ENCODE data around the gene EGLN1. TPM values are rescaled to one million over a fixed set of nuclear protein-coding genes. Genes with fewer than 3 reads are reported as not detected.
"Not testable (repeated sequence)": the region's sequence is repeated elsewhere in the genome, so short reads cannot be mapped to it uniquely, and the experiment has no call there.

Gene EGLN1
- total RNA-seq, 3 donors from 2014 or later: 49.3 to 61.1 (median 55.0) TPM

DNA sequence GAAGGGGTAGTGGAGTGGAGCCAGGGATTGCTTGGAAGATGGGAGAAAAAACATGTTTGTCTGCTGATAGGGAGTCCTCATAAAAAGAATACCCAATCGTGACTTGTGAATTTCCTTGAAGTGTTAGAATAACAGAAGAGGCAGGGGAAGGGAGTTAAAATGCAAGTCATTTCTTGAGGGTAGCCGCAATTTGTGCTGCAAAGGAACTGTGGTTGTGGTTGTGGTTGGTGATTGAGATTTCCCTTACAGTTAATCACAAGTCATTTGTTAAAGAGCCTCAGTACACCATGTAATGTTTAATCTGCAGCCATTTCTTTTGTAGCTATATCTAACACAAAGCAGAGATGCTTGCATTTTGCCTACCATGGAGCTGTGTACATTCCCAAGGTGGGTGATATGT lies 38.5 kb upstream of the EGLN1 start:
- intact Hi-C loops (cut with DNase I, micrococcal nuclease): no loop called here
- TF ChIP-seq, protein P1, sequence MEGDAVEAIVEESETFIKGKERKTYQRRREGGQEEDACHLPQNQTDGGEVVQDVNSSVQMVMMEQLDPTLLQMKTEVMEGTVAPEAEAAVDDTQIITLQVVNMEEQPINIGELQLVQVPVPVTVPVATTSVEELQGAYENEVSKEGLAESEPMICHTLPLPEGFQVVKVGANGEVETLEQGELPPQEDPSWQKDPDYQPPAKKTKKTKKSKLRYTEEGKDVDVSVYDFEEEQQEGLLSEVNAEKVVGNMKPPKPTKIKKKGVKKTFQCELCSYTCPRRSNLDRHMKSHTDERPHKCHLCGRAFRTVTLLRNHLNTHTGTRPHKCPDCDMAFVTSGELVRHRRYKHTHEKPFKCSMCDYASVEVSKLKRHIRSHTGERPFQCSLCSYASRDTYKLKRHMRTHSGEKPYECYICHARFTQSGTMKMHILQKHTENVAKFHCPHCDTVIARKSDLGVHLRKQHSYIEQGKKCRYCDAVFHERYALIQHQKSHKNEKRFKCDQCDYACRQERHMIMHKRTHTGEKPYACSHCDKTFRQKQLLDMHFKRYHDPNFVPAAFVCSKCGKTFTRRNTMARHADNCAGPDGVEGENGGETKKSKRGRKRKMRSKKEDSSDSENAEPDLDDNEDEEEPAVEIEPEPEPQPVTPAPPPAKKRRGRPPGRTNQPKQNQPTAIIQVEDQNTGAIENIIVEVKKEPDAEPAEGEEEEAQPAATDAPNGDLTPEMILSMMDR (IDR thresholded peaks at IDR 0.05): no peak
- peak; percentile 54 for ATAC-seq
- H3K9me3 ChIP-seq: peaks cover 5% of the 10 kb centered on the region
- no peaks in the 10 kb centered on the region for H3K36me3 ChIP-seq (ENCODE audit: low read depth)
- no peaks in the 10 kb centered on the region for H3K4me1 ChIP-seq (ENCODE audit: low read depth)
- H3K4me3 ChIP-seq: no peak overlapping the region
- DNase-seq: peak in 1 of 3 donors; percentile 41

DNA sequence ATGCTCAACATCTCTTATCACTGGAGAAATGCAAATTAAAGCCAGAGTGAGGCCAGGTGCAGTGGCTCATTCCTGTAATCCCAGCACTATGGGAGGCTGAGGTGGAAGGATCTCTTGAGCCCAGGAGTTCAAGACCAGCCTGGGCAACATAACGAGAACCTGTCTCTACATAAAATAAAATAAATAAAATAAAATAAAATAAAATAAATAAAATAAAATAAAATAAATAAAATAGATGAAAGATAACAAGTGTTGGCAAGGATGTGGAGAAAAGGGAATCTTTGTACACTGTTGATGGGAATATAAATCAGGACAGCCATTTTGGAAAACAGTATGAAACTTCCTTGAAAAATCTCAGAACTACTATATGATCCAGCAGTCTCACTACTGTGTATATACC lies 37.4 kb upstream of the EGLN1 start:
- H3K36me3 ChIP-seq (ENCODE audit: low read depth); ATAC-seq; H3K9me3 ChIP-seq; H3K4me3 ChIP-seq; intact Hi-C loops (cut with DNase I, micrococcal nuclease); DNase-seq; H3K4me1 ChIP-seq (ENCODE audit: low read depth): not testable (repeated sequence)

DNA sequence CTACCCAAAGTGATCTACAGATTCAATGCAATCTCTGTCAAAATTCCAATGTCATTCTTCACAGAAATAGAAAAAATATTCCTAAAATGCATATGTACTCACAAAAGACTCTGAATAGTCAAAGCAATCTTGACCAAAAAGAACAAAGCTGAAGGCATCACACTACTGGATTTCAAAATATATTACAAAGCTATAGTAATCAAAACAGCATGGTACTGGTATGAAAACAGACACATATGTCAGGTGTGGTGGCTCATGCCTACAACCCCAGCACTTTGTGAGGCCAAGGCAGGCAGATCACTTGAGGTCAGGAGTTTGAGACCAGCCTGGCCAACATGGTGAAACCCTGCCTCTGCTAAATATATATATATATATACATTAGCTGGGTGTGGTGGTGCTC lies 35.9 kb upstream of the EGLN1 start:
- DNase-seq; ATAC-seq; intact Hi-C loops (cut with DNase I, micrococcal nuclease); H3K4me3 ChIP-seq; H3K36me3 ChIP-seq (ENCODE audit: low read depth); H3K9me3 ChIP-seq; H3K4me1 ChIP-seq (ENCODE audit: low read depth): not testable (repeated sequence)

DNA sequence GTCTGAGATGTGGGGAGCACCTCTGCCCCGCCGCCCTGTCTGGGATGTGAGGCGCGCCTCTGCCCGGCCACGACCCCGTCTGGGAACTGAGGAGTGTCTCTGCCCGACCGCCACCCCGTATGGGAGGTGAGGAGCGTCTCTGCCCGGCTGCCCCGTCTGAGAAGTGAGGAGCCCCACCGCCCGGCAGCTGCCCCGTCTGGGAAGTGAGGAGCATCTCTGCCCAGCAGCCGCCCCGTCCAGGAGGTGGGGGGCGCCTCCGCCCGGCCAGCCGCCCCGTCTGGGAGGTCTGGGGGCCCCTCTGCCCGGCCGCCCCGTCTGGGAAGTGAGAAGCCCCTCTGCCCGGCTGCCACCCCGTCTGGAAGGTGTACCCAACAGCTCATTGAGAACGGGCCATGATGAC lies 32.0 kb upstream of the EGLN1 start:
- H3K9me3 ChIP-seq; H3K4me3 ChIP-seq; intact Hi-C loops (cut with DNase I, micrococcal nuclease); ATAC-seq; DNase-seq; H3K36me3 ChIP-seq (ENCODE audit: low read depth); H3K4me1 ChIP-seq (ENCODE audit: low read depth): not testable (repeated sequence)

DNA sequence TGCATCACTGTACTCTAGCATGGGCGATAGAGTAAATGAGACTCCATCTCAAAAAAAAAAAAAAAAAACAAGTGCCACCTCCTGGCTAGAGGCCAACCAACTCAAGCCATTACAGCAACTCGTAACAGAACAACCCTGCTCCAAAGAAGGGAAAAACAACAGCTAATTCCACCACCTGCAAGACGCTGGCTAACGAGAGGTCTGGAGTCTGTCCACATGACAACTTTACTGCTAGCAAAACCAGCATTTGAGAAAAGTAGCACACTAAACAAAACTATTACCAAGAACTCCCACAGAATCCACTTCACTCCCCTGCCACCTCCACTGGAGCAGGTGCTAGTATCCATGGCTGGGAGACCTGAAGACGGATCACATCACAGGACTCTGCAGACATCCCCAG lies 24.1 kb upstream of the EGLN1 start:
- DNase-seq (no peak), ATAC-seq (no peak)
- Histone ChIP-seq H3K4me1 (ENCODE audit: low read depth) (no peaks in the 10 kb centered on the region), H3K36me3 (ENCODE audit: low read depth) (no peaks in the 10 kb centered on the region), H3K4me3 (no peak overlapping the region), H3K9me3 (no peaks in the 10 kb centered on the region)
- TF ChIP-seq, protein P1 (IDR thresholded peaks at IDR 0.05): no peak
- intact Hi-C loops (cut with DNase I, micrococcal nuclease): no loop called here

DNA sequence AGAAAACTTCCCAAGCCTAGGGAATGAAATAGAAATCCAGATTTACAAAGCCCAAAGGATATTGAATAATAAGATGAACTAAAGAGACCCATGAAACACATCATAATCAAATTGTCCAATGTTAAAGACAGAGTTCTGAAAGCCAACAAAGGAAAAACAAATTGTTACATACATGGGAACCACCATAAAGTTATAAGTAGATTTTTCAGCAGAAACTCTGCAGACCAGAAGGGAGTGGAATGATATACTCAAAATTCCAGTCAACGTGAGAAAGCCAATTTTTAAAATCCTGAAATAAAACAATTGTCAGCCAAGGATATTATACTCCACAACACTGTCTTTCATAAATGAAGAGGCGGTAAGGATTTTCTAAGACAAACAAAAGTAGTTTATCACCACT lies 22.0 kb upstream of the EGLN1 start:
- ATAC-seq (no peak), DNase-seq (no peak)
- intact Hi-C loops (cut with DNase I, micrococcal nuclease): no loop called here
- H3K4me1 ChIP-seq (ENCODE audit: low read depth): no peaks in the 10 kb centered on the region
- TF ChIP-seq, protein P1 (IDR thresholded peaks at IDR 0.05): no peak
- no peaks in the 10 kb centered on the region for H3K9me3 ChIP-seq
- H3K36me3 ChIP-seq (ENCODE audit: low read depth): no peaks in the 10 kb centered on the region
- H3K4me3 ChIP-seq: no peak overlapping the region

DNA sequence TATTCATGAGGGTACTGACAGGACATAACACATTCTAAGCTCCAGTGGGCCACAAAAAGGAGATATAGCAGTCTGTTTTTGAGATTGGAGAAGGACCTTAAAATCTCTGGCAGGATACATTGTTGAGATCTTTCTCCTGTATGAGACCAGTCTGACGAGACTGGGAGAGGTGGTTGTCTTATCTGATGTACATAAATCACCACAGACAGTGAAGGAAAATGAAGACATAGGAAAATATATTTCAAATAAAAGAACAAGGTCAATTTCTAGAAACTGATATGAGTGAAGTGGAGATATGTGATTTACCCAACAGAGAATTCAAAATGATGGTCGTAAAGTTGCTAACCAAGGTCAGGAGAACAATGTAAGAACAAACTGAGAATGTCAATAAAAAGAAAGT lies 21.3 kb upstream of the EGLN1 start:
- DNase-seq: no peak
- Histone ChIP-seq H3K9me3 (no peaks in the 10 kb centered on the region), H3K36me3 (ENCODE audit: low read depth) (no peaks in the 10 kb centered on the region), H3K4me3 (no peak overlapping the region), H3K4me1 (ENCODE audit: low read depth) (no peaks in the 10 kb centered on the region)
- ATAC-seq: no peak
- intact Hi-C loops (cut with DNase I, micrococcal nuclease): no loop called here
- TF ChIP-seq, protein P1 (IDR thresholded peaks at IDR 0.05): no peak
